KMS-11 (cell line): ENCODE results near the gene TMEM38B.

Source experiments
- H2AFZ ChIP-seq: fragments of 200-600 bp; sonication (generic); 2 replicates; pipeline ENCODE4 v1.6.1; 2016; ENCODE audit warnings: antibody characterized with exemption, mixed run types, low read depth
- H3K27ac ChIP-seq: fragments of 200-600 bp; sonication (generic); 2 replicates; pipeline ENCODE4 v1.6.1; 2016; ENCODE audit warnings: mild to moderate bottlenecking, mixed run types
- H3K27me3 ChIP-seq: fragments of 200-600 bp; sonication (generic); 2 replicates; pipeline ENCODE4 v1.6.1; 2017; ENCODE audit warnings: mild to moderate bottlenecking, low read depth, mixed run types, moderate library complexity; ENCODE audit not compliant: insufficient read depth
- H3K36me3 ChIP-seq: fragments of 200-600 bp; sonication (generic); 2 replicates; pipeline ENCODE4 v1.6.1; 2017; ENCODE audit warnings: mild to moderate bottlenecking, mixed run types; ENCODE audit not compliant: insufficient read depth
- H3K4me1 ChIP-seq: fragments of 200-600 bp; sonication (generic); 2 replicates; pipeline ENCODE4 v1.6.1; 2016; ENCODE audit warnings: mild to moderate bottlenecking, low read depth, mixed run types; ENCODE audit not compliant: poor library complexity, severe bottlenecking
- H3K4me2 ChIP-seq: fragments of 200-600 bp; sonication (generic); 2 replicates; pipeline ENCODE4 v1.7.0; 2016; ENCODE audit warnings: mild to moderate bottlenecking, mixed run types
- H3K4me3 ChIP-seq: fragments of 200-600 bp; sonication (generic); IDR thresholded peaks from 2 replicates; pipeline ENCODE4 v1.6.1; 2017; ENCODE audit warnings: low read depth, low read length, mixed read lengths; ENCODE audit not compliant: insufficient read depth
- H3K79me2 ChIP-seq: fragments of 200-600 bp; sonication (generic); 2 replicates; pipeline ENCODE4 v1.6.1; 2016; ENCODE audit warnings: low read depth, mixed run types; ENCODE audit not compliant: insufficient read depth
- H3K9ac ChIP-seq: fragments of 200-600 bp; sonication (generic); 2 replicates; pipeline ENCODE4 v1.6.1; 2016; ENCODE audit warnings: mild to moderate bottlenecking, mixed run types
- H4K20me1 ChIP-seq: fragments of 200-600 bp; sonication (generic); 2 replicates; pipeline ENCODE4 v1.6.1; 2016; ENCODE audit warnings: mild to moderate bottlenecking, mixed run types; ENCODE audit not compliant: insufficient read depth
- CTCF ChIP-seq: fragments of 200-600 bp; sonication (generic); conservative IDR thresholded peaks from 2 replicates; pipeline ENCODE4 v1.6.1; 2017; ENCODE audit warnings: low read depth, mild to moderate bottlenecking, antibody characterized with exemption, low read length, moderate library complexity, mixed read lengths

Gene TMEM38B

GRCh38 chr9:105694190-105694847, at the start of gene TMEM38B:
Gene TMEM38B, plus strand, starts transcription at chr9:105694541. Its CDS starts 120 bp downstream, at chr9:105694661.
- Histone ChIP-seq H3K79me2 (peaks cover 21% of the 10 kb centered on the region; the same call in 1 of the 2 replicates), H3K4me2 (peak within 1 kb of the TSS; percentile 90), H2AFZ (peak within 1 kb of the TSS; percentile 75), H3K9ac (peak within 1 kb of the TSS; percentile 12; the same call in 1 of the 2 replicates), H3K27me3 (no peaks in the 10 kb centered on the region), H3K4me1 (peaks cover 18% of the 10 kb centered on the region), H4K20me1 (no peaks in the 10 kb centered on the region; the same call in 1 of the 2 replicates), H3K36me3 (no peaks in the 10 kb centered on the region), H3K27ac (0 out of 2 replicates have a peak within 1 kb of the TSS, but pooled peaks have one; percentile 16), H3K4me3 (no peak within 1 kb of the TSS)
- TF ChIP-seq CTCF = no peak

GRCh38 chr9:105646879-105647594, 47.3 kb upstream of the TMEM38B start:
- TF ChIP-seq CTCF = no peak
- Histone ChIP-seq H4K20me1 (no peaks in the 10 kb centered on the region), H2AFZ (no peak overlapping the region), H3K4me1 (no peaks in the 10 kb centered on the region), H3K79me2 (no peaks in the 10 kb centered on the region), H3K27me3 (no peaks in the 10 kb centered on the region), H3K4me3 (no peak overlapping the region), H3K27ac (no peak overlapping the region), H3K4me2 (no peak overlapping the region), H3K9ac (no peak overlapping the region), H3K36me3 (no peaks in the 10 kb centered on the region)

- H3K9ac ChIP-seq = no peak overlapping the region
Observed at GRCh38 chr9:105647595-105648349, 46.6 kb upstream of the TMEM38B start.

GRCh38 chr9:105651806-105652205, 42.5 kb upstream of the TMEM38B start:
- no peak overlapping the region for H2AFZ ChIP-seq
- no peak overlapping the region for H3K9ac ChIP-seq
- no peaks in the 10 kb centered on the region for H3K4me1 ChIP-seq
- no peaks in the 10 kb centered on the region for H3K36me3 ChIP-seq
- no peaks in the 10 kb centered on the region for H4K20me1 ChIP-seq
- TF ChIP-seq CTCF = no peak
- H3K27me3 ChIP-seq = no peaks in the 10 kb centered on the region
- H3K4me2 ChIP-seq = no peak overlapping the region
- H3K27ac ChIP-seq = no peak overlapping the region
- H3K79me2 ChIP-seq = no peaks in the 10 kb centered on the region
- H3K4me3 ChIP-seq = no peak overlapping the region

More at GRCh38 chr9:105647595-105648349, 46.6 kb upstream of the TMEM38B start:
- Histone ChIP-seq H3K4me3 (no peak overlapping the region), H3K79me2 (no peaks in the 10 kb centered on the region), H3K4me1 (no peaks in the 10 kb centered on the region), H3K27me3 (no peaks in the 10 kb centered on the region), H3K4me2 (no peak overlapping the region), H2AFZ (no peak overlapping the region), H3K27ac (no peak overlapping the region), H3K36me3 (no peaks in the 10 kb centered on the region), H4K20me1 (no peaks in the 10 kb centered on the region)
- no peak for TF ChIP-seq CTCF
